Measurements from ENCODE around the gene MYCBP2.
"Not testable (repeated sequence)": the region's sequence is repeated elsewhere in the genome, so short reads cannot be mapped to it uniquely, and the experiment has no call there.

MYCBP2 gene

GRCh38 chr13:77289851-77290250 lies 37.0 kb downstream of the MYCBP2 start:
- no peak for DNase-seq

GRCh38 chr13:77285632-77286031 lies 41.3 kb downstream of the MYCBP2 start:
- DNase-seq: not testable (repeated sequence)

- no peak for DNase-seq
Measured at GRCh38 chr13:77285098-77285497, 41.8 kb downstream of the MYCBP2 start.

- no peak for DNase-seq
Measured at GRCh38 chr13:77274126-77274525, 52.8 kb downstream of the MYCBP2 start.

GRCh38 chr13:77269141-77269540 lies 57.8 kb downstream of the MYCBP2 start:
- DNase-seq: no peak

- DNase-seq: no peak
Measured at GRCh38 chr13:77267362-77267761, 59.5 kb downstream of the MYCBP2 start.

GRCh38 chr13:77265336-77265735 lies 61.6 kb downstream of the MYCBP2 start:
- no peak for DNase-seq

- DNase-seq: no peak
Measured at GRCh38 chr13:77262198-77262597, 64.7 kb downstream of the MYCBP2 start.

GRCh38 chr13:77250975-77251374 lies 75.9 kb downstream of the MYCBP2 start:
- DNase-seq: no peak

GRCh38 chr13:77245224-77245623 lies 81.7 kb downstream of the MYCBP2 start:
- DNase-seq: not testable (repeated sequence)

- no peak for DNase-seq
Measured at GRCh38 chr13:77239312-77239711, 87.6 kb downstream of the MYCBP2 start.

GRCh38 chr13:77235456-77236022 lies 91.4 kb downstream of the MYCBP2 start:
- DNase-seq: no peak

- DNase-seq: no peak
Measured at GRCh38 chr13:77233159-77233558, 93.7 kb downstream of the MYCBP2 start.

GRCh38 chr13:77230560-77230959 lies 96.3 kb downstream of the MYCBP2 start:
- no peak for DNase-seq

- DNase-seq: no peak
Measured at GRCh38 chr13:77225946-77226345, 100.9 kb downstream of the MYCBP2 start.

GRCh38 chr13:77222909-77223308 lies 104.0 kb downstream of the MYCBP2 start:
- DNase-seq: no peak

GRCh38 chr13:77222000-77222690 lies 104.7 kb downstream of the MYCBP2 start:
- DNase-seq: no peak

GRCh38 chr13:77219401-77219800 lies 107.5 kb downstream of the MYCBP2 start:
- no peak for DNase-seq

GRCh38 chr13:77218274-77218673 lies 108.6 kb downstream of the MYCBP2 start:
- no peak for DNase-seq

- no peak for DNase-seq
Measured at GRCh38 chr13:77215543-77215942, 111.4 kb downstream of the MYCBP2 start.

GRCh38 chr13:77213644-77214043 lies 113.2 kb downstream of the MYCBP2 start:
- no peak for DNase-seq

- no peak for DNase-seq
Measured at GRCh38 chr13:77207943-77208342, 119.0 kb downstream of the MYCBP2 start.

GRCh38 chr13:77198995-77199394 lies 127.9 kb downstream of the MYCBP2 start:
- not testable (repeated sequence) for DNase-seq

- no peak for DNase-seq
Measured at GRCh38 chr13:77196052-77196618, 130.8 kb downstream of the MYCBP2 start.

All from NCI-H524 (cell line).